ENCODE results near the gene PSMB9.
"Not testable (repeated sequence)": the region's sequence is repeated elsewhere in the genome, so short reads cannot be mapped to it uniquely, and the experiment has no call there.

The PSMB9 gene

GRCh38 chr6:32865724-32866443 lies 11.9 kb downstream of the PSMB9 start:
- no peak for DNase-seq

- no peak for DNase-seq
Measured at GRCh38 chr6:32867022-32867477, 13.1 kb downstream of the PSMB9 start.

DNA sequence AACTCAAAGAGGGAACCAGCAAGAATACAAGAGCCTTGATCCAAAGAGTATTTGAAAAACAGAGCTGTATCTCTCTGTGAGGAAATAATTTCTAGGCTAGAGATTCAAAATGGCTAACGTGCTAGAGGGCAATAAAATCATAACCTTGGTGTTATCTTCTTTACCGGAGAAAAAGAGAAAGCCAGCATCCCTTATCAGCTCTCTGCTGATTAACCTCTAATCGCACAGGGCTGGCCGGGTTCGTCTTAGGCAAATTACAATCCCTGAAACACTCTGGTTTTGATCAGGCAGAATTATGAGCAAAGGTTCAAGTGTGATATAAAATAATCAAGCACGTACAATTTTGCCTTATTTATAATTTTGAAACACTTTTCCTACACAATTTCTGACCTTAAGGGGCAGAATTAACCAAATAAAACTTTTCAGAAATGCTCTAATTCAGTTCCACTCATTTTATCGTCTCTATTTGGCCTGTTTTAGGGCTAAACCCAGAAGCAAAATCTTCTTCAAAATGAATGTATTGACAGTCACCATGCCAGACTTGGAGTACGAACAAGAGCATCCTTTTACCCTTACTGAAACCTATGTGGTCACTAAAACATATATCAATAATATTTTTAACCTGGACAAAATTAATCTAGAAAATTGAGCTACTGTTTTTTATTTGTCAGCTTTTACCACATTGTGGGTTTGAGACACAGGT lies 13.7 kb downstream of the PSMB9 start:
- no peak for DNase-seq

DNA sequence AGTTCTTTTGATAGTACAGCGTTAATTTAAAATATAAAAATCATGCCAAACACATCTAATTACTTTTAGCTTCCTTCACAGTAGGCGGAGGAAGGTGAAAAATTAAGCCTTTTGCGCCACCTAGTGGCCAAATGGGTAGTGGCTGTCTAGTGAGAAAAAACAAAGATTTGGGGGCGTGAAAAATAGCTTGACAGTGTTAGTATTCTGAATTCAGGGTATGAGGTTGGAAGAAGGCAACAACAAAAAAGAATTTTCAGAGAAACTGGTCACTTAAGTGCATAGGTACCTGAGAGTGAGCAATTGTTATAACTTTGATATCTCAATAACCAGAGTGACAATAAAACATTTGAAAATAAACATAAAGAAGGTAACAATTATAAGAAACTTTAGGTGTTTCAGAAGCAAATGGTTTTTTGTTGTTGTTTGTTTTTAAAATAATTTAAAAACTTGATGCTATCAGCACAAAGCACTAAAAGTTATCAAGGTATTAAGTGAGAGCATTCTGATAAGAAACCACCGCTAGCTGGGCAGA lies 14.3 kb downstream of the PSMB9 start:
- DNase-seq: peak; percentile 88

DNA sequence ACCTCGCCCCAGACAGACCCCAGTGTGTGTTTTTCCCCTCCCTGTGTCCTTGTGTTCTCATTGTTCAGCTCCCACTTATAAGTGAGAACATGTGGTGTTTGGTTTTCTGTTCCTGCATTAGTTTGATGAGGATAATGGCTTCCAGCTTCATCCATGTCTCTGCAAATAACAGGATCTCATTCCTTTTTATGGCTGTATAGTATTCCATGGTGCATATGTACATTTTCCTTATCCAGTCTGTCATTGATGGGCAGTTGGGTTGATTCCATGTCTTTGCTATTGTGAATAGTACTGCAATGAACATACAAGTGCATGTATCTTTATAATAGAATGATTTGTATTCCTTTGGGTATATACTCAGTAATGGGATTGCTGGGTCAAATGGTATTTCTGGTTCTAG lies 20.0 kb downstream of the PSMB9 start:
- DNase-seq: not testable (repeated sequence)

DNA sequence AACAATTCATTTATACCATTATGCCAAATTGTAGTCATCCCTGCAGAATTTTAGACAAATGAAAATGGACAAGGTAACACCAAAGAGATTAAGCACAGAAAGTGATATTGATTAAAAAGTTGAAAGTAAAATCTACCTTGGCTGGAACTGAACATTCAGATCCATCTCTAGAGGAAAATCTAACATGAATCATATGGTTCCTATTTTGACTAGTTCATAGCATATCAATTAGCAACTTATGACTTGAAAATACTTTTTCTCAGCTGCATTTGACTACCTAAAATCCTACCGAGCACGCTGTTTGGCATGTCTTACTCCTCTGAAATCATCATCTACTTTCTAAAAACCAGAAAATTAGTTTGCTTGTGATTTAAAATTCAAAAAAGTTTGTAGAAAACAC lies 22.6 kb downstream of the PSMB9 start:
- no peak for DNase-seq

DNA sequence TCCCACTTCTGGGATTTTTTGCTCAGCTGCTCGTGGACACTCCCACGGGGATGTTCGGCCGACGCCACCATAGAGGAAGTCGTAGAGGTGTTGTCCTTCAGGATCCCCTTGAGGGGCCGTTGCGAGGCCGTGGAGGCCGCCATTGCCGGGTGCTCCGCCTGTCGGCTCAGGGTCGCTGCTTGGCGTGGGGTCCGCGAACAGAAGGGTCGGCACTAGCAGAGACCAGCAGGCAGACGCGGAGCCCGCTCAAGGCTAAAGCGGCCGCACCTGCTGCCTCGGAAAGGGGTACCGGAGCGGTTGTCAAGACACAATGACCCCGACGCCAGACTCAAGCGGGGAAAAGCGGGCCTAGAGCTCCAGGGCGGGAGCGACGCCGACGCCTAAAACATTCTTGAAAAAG lies 25.7 kb downstream of the PSMB9 start:
- DNase-seq: no peak

GRCh38 chr6:32880962-32881361 lies 27.0 kb downstream of the PSMB9 start:
- DNase-seq: not testable (repeated sequence)

- no peak for DNase-seq
Measured at GRCh38 chr6:32882879-32883250, 28.9 kb downstream of the PSMB9 start.

- DNase-seq: no peak
Measured at GRCh38 chr6:32883789-32884188, 29.8 kb downstream of the PSMB9 start.

DNA sequence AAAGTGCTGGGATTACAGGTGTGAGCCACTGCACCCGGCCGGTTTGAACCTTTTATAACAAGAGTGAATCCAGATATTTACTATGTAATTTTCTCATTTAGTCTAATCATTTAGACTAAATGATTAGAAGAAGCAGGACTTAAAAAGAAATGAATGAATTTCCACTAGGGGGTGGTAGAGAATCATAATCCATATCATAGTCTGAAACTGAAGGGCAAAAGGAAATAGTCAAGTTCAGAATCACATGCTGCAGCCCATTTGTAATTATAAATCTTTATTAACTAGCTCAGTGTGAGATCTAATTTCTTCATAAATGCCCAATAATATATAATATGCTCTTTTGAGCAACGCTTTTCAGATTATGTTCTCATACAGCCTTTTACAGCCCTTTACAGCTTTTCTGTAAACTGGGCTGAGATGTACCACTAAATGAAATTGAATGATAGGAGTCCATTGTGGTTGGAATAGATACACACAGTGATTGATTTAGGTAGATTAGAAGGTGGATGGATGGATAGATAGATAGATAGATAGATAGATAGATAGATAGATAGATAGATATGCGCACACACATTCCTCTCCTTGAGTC lies 31.8 kb downstream of the PSMB9 start:
- peak; percentile 79 for DNase-seq

DNA sequence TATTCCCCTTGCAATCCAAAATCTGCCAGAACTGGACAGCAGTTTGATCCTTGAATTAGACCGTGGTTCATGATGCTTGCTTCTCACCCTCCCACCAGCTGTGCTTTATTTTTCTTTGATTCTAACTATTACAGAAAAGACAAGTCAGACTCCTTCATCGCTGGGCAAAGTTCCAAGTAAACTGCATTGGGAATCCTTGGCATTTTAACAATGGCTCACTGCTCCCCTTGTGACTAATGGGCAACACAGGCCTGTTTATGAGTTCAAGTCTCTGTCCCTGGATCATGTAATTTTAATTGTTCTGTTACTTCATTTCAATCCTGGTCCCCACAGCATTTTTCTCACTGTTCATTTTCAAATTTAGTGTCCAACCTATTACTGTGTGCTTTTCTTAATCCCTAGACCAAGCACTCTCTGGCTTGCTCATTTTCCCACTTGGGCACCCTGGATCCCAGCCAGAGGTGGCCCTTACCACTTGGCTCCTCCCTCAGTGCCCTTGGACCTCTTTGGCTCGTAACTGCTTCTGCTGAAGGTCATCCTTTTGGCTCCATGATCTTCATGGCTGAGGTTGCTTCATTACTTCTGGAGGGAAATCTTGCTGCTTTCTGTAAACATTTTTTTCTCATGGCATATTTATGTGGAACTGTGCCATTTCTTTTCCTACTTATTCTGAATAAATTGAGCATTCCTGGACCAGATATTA lies 32.8 kb downstream of the PSMB9 start:
- DNase-seq: no peak

DNA sequence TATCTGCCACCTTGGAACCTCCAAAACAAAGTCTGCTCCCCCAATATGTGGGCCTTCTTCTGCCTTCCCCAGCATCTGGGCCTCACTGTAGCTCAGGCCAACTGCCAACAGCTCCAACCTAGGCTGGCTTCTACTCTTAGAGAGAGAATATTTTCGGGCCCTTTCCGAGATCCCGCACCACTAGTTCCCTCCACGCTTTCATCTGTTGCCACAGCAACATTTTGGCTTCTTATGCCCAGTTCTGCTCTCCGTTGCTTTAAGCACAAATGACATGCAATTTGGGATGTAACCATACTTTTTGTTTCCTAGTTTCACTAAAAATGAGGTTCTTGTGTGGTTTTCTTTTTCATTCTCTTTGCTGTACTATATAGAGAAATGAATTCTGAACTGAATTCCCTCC lies 33.6 kb downstream of the PSMB9 start:
- no peak for DNase-seq

DNA sequence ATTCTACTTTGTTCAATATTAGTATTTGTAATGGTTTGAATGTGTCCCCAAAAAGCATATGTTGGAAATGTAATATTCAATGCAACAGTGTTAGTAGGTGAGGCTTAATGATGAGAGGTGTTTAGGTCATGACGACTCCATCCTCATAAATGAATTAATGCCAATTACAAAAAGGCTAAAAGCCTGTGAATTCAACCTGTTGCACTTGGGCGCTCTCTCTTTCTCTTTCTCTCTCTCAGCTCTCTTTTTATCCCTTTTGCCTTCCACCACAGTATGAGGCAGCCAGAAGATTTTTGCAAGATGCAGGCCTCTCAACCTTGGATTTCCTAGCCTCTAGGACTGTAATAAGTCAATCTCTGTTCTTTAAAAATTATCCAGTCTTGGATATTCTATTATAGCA lies 34.6 kb downstream of the PSMB9 start:
- no peak for DNase-seq

GRCh38 chr6:32889533-32889932 lies 35.5 kb downstream of the PSMB9 start:
- no peak for DNase-seq

- no peak for DNase-seq
Measured at GRCh38 chr6:32890831-32891230, 36.8 kb downstream of the PSMB9 start.

- DNase-seq: peak; percentile 97
Measured at GRCh38 chr6:32894085-32895005, 40.4 kb downstream of the PSMB9 start.

DNA sequence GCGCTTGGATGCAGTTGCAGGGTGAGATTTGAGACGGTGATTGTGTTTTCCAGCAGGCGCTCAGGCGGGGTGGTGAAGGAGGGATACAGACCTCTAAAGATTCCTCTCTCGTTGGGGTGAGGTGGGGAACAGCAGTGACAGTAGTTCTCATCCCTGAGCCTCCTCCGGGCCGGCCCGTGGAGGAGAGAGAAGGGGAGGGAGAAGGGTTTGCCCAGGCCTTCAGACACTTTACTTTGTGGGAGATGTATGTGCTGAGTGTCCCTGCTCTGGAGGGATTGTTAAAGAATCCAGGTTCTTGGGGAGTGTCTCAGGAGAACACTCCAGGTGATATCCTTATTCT lies 41.0 kb downstream of the PSMB9 start:
- peak; percentile 10 for DNase-seq

DNA sequence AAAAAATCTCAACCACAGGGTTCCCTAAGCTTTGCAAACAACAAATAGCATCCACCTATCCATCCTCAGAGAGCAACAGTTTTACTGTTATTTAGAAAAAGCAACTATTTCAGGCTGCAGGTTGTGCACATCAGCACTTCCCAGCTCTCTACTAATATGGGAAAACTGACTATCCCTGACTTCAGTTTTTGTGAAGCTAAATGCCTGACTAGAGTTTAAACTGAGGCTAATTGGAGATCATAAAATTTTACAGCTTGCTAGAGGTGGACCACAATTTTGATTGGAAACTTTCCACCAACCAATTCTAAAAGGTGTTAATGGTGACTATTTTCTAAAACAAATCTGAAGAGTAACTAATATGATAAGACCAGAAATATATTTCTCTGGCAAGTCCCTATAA lies 50.0 kb downstream of the PSMB9 start:
- DNase-seq: no peak

DNA sequence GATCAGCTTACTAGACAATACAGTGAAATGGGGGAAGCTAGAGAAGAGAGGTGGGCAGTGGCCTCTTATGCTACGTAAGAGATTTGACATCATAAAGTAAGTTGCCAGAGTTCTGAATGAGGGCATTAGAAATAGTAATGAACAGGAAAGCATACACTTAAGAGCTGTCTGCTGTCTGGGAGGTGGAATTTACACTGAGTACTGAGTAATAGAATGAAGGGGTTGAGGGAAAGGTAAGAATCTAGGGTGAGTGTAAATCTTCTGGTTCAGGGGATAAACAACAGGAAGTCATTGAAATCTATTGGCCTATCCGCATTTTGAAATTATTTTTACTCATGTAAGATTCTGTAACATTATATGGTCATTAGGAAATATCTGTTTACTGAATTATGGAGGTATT lies 51.1 kb downstream of the PSMB9 start:
- DNase-seq: no peak

DNA sequence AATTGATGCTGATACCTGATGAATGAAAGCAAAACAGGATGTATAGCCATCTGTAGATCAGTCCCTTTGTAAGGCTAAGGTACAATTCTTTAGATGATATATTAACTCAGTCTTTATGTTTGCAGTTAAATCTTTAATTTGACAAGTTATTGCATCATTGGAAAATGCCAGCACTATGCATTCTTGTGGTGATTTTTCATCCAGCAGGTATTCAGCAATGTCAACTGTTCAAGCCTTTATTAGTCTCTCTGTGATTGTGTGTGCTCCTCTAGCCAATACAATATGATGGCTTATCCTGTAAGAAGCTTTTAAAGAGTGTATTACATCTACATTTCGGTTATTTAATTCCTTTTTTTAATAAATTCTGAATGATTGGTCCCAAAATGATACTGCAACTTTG lies 52.5 kb downstream of the PSMB9 start:
- no peak for DNase-seq

DNA sequence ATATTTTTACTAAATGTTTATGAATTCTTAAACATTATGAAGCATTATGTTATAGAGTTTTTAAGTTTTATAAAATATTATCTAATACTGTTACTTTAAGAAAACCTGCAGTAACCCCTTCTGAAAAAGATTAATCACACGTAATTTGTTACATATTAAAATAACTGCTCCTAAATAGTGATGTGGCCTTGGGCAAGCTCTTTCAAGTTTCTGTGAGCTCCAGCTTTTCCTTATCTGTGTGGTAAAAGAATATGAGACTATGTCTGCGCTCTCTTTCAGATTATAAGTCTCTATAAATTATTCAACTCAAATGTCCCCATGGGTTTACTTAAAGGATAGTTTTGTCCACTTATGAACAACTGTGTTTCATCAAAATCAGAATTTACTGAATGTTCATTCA lies 54.9 kb downstream of the PSMB9 start:
- DNase-seq: no peak
